Measurements from ENCODE around the gene CENPF.

Gene CENPF

DNA sequence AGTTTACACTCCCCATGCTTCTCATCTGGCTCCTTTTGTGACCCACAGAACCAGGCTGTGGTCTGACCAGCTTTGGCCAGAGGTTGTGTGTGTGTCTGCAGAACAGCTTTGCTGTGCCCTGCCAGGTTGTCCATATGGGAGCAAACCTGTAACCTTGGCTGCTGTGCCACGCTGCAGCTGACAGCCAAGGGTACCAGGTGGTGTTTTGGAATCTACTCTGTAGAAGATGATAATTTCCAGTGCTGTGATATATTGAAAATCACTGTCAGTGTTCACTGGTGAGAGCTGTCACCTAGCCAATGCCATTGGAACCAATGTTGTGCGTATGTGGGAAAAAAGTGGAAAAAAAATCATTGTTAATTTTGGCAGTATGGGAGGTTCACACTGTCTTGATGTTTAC is 18.2 kb downstream of the CENPF start:
- no peak for DNase-seq

DNA sequence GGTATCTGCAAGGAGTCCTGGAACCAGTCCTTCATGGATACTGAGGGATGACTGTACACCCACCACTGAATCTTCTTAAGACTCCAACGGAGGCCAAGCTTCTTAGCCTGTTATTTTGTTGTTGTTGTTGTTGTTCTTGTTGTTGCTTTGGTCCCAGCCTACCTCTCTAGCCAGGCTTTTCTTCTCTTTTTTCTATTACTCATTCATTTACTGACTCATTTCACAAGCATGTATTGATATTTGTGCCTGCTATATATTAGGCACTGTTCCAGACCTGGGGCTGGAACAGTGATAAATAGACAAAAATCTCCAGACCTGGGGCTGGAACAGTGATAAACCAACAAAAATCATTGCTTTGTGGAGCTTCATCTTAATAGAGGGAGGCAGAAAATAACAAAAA is 20.4 kb downstream of the CENPF start:
- DNase-seq = no peak

DNA sequence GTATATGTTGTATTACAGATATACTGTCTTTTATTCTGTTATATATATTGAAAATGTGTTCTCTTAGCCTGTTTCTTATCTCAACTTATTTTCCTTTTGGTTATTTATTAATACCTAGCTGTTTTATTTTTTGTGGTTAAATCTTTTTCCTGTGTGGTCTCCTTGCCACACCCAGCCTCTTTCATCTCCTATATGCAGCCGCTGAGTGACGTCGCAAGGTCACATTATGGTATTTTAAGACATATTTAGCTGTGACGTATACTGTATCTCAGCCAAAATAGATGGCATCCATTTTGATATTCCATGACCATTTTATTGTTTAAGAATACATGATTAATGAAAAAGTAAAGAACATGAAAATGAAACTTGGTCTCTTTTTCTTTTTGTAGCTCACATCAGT is 29.1 kb downstream of the CENPF start:
- DNase-seq = no peak

DNA sequence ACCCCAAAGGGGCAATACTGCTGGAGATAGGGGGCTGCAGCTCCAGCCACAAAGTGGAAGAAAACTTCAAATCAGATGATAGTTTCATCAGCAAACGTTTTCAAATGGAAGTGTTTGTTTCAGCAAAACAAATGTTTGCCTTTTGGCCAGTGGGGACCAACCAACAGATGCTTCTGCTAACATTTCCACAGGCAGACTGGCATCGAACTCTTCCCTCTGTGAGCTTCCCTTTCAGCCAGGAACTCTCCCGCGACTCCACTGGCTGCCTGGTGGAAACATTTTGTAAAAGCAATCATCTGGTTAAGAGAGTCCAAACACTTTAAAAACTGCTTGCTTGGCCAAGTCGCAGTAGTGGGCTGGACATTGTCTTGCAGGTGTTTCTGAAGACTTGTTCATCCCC is 30.7 kb downstream of the CENPF start:
- no peak for DNase-seq

DNA sequence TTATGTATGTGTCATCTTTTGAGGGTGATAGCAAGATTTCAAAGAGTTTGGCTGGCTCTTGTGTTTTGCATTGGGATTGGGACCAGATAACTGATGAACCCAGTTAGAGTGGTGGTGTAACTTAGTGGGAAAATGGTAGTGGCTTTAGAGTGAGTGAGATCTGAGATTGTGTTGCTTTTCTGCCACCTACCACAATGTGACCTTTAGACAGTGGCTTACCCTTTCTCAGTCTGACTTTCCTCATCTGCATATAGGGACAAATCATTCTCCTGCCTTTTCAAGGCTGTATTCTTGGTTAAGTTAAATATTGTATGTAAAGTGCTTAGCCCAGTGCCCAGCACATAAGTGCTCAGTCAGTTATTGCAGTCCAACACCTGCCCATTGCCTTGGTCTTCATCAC is 31.3 kb downstream of the CENPF start:
- no peak for DNase-seq

DNA sequence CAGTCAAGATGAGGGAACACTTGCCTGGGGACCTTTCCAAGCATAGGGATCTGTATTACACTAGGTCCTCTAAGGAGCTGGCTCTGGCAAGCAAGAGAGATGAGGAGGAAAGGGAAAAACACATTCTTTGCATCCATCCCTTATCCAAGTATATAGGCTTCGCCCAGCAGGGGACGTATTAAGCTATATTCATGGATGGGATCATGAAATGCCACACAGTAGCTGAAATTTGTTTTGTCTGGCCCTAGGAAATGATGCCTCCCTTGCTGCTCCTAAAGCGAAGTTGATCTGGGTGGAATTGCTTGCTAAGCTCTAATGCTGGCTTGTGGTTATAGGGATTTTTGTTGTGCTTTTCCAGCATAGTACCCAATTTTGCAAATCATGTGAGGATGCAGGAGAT is 32.1 kb downstream of the CENPF start:
- no peak for DNase-seq

DNA sequence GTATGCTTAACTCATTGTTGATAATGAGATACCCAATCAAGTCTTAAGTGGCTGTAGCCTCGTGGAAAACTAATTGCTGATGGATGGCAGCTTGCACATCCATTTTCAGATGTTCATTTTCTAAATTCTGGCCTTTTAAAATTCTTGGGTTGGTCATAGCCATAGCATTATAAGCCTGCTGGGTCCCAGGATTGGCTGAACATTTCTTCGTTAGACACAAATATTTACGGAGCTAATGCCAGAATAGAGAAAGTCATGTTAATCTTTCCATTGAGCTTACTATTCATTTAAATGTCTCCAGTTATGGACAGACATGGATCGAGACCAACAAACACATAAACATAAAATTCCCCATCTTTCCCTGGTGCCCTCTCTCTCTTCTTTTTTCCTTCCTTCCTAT is 32.5 kb downstream of the CENPF start:
- no peak for DNase-seq

DNA sequence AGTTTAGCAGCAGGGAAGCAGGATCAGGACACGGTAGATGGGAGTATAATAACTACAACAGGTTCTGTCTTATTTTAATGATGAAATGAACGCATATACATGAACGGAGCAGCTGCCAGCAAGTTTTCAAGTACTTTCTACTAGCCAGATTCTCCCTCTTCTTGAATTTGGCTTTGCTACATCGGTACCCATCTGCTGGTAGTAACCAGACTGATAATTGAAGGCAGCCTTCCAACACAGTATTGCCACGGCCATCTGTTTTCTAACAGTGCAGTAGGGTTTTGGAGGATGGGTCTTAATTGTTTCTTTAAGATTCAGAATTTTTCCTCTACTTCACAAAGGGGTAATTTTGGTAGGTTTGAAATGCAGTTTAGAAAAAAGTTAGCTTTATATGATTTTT is 33.4 kb downstream of the CENPF start:
- DNase-seq = no peak

DNA sequence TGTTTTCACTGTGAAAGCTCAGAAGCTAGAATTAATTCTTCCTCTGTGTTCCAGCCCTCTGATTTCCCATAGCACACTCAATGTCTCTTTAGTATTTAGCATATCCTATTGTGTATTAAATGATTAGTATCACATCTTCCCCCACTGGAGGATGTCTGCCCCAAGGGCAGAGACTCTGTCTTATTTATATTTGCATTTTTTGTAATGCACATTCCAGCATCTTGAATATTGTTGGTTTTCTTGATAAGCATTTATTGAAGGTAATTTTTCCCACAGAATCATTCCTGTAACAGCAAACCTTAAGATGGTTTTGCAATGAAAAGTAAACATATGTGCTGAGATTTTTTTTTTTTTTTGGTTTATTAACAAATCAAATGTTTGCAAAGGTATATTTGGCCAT is 34.1 kb downstream of the CENPF start:
- DNase-seq = no peak

DNA sequence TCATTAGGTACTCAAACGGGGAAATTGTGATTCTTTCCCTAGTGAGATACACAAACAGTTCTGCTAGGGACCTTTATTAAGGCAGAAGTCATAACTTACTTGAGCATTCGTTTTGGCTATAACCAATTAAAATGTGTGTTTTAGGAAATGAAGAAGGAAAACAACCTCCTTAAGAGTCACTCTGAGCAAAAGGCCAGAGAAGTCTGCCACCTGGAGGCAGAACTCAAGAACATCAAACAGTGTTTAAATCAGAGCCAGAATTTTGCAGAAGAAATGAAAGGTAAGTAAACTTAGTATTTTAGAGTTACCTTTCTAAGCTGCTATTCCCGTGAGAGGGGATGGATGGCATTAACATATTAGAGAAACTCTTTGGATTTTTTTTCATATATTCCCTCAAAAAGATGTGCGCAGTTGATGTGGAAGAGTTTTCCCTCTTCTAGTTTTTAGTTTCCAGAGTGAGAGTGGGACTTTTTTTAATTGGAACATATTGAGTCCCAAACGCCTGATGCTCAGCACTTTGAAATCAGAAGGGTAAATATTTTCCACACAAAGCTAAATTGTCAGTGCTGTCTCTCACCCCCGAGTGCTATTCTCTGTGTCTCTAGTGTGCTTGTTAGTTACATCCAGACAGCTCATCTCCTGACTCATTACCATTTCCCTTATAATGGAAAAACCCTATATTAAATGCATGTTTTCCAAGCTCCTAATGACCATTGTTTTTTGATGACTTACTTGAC is 34.9 kb downstream of the CENPF start:
- DNase-seq = no peak

DNA sequence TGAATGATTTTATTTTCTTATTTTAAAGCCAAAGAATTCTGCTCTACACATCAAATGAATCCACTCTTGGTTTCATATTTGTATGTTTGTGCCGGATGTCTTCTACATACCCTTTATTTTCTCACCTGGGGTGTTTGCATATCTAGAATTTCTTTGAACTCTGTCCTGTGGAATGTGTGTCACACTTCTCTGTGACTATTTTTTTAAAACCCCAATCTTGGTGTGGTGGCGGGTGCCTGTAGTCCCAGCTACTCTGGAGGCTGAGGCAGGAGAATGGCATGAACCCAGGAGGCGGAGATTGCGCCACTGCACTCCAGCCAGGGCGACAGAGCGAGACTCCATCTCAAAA is 35.4 kb downstream of the CENPF start:
- DNase-seq = no peak

DNA sequence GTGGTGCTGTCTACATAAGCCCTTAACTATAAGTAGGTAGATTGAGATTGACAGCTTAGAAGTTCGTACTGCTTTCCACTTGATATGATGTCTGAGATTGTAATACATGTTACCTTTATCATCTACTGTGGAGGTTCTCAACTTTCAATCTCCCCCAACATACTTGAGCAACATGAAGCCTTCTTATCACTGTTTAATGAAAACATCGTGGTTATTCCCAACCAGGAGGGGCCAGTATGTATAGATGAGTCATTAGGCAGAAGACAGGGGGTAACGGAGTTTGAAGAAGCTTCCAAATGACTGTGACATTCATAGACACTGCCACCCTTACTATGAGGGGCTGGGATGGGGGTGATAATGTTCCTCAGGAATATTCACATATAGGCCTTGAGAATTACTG is 36.0 kb downstream of the CENPF start:
- DNase-seq = no peak

DNA sequence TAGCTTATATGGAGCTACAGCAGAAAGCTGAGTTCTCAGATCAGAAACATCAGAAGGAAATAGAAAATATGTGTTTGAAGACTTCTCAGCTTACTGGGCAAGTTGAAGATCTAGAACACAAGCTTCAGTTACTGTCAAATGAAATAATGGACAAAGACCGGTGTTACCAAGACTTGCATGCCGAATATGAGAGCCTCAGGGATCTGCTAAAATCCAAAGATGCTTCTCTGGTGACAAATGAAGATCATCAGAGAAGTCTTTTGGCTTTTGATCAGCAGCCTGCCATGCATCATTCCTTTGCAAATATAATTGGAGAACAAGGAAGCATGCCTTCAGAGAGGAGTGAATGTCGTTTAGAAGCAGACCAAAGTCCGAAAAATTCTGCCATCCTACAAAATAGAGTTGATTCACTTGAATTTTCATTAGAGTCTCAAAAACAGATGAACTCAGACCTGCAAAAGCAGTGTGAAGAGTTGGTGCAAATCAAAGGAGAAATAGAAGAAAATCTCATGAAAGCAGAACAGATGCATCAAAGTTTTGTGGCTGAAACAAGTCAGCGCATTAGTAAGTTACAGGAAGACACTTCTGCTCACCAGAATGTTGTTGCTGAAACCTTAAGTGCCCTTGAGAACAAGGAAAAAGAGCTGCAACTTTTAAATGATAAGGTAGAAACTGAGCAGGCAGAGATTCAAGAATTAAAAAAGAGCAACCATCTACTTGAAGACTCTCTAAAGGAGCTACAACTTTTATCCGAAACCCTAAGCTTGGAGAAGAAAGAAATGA is 37.6 kb downstream of the CENPF start:
- DNase-seq = no peak

DNA sequence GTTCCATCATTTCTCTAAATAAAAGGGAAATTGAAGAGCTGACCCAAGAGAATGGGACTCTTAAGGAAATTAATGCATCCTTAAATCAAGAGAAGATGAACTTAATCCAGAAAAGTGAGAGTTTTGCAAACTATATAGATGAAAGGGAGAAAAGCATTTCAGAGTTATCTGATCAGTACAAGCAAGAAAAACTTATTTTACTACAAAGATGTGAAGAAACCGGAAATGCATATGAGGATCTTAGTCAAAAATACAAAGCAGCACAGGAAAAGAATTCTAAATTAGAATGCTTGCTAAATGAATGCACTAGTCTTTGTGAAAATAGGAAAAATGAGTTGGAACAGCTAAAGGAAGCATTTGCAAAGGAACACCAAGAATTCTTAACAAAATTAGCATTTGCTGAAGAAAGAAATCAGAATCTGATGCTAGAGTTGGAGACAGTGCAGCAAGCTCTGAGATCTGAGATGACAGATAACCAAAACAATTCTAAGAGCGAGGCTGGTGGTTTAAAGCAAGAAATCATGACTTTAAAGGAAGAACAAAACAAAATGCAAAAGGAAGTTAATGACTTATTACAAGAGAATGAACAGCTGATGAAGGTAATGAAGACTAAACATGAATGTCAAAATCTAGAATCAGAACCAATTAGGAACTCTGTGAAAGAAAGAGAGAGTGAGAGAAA is 38.4 kb downstream of the CENPF start:
- no peak for DNase-seq

DNA sequence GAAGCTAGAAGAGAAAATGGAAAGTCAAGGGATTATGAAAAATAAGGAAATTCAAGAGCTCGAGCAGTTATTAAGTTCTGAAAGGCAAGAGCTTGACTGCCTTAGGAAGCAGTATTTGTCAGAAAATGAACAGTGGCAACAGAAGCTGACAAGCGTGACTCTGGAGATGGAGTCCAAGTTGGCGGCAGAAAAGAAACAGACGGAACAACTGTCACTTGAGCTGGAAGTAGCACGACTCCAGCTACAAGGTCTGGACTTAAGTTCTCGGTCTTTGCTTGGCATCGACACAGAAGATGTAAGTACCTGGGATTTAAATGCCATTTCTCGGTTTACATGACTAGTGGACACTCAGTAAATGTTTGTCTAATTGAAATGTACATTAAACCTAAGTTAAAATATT is 40.0 kb downstream of the CENPF start:
- no peak for DNase-seq

DNA sequence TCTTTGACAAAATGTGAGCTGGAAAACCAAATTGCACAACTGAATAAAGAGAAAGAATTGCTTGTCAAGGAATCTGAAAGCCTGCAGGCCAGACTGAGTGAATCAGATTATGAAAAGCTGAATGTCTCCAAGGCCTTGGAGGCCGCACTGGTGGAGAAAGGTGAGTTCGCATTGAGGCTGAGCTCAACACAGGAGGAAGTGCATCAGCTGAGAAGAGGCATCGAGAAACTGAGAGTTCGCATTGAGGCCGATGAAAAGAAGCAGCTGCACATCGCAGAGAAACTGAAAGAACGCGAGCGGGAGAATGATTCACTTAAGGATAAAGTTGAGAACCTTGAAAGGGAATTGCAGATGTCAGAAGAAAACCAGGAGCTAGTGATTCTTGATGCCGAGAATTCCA is 42.7 kb downstream of the CENPF start:
- DNase-seq = no peak

DNA sequence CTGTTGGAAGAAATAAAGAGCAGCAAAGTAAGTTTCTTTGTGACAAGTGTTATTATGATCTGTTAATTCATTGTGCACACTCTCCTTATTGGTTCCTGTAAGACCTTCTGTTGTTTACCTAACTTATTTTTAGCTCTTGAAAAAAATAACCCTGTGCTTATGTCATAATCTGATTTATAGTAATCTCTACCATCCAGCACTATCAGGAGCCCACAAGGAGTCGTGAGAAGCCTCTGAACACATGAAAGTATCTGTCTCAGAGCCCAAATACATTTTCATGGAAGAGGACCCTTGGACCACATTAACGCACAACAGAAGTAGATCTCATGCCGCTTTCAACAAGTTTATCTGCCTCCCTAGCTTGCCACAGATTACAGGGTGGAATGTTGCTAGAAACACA is 45.8 kb downstream of the CENPF start:
- DNase-seq = no peak

DNA sequence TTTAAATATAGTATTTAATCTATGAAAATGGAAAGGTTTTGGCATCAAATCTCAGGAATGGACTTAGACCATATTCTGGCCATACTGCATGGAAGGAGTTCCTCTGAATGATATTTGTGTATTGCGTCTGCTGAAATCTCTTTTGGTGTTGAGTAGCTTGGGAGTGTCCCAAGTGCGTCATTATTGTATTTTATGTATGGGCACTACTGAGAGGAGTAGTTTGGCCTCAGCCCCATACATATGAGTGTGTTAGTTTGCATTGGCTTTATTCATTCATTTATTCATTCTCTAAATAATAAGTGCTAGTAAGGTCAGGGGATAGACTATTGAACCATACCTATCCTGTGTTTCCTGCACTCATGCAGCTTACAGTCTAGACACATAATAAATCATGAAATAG is 46.6 kb downstream of the CENPF start:
- no peak for DNase-seq

DNA sequence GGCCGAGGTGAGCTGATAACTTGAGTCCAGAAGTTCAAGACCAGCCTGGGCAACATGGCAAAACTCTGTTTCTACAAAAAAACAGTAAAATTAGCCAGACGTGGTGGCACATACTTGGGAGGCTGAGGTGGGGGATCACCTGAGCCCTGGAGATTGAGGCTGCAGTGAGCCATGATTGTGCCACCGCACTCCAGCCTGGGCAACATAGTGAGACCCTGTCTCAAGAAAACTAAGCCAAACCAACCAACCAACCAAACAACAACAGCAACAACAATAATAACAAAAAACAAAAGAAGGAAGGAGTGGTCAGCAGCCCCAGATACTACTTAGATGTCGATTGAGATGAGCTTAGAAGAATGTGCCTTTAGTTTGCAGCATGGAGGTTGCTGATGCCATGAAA is 47.7 kb downstream of the CENPF start:
- no peak for DNase-seq

DNA sequence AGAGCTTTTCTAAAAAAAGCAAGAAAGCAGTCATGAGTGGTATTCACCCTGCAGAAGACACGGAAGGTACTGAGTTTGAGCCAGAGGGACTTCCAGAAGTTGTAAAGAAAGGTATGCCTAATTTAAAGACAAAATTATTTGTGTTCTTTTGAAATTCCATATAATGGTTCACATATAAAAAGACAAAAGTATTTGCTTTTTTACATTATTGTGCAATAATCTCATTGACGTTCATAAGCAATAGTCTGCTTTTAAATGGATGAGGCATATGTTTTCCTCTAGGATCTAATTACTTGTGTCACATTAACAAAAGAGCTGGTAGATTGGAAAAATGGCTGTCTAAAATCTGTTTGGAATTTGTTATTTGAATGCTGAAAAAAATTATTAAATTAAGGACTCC is 54.3 kb downstream of the CENPF start:
- DNase-seq = no peak

DNA sequence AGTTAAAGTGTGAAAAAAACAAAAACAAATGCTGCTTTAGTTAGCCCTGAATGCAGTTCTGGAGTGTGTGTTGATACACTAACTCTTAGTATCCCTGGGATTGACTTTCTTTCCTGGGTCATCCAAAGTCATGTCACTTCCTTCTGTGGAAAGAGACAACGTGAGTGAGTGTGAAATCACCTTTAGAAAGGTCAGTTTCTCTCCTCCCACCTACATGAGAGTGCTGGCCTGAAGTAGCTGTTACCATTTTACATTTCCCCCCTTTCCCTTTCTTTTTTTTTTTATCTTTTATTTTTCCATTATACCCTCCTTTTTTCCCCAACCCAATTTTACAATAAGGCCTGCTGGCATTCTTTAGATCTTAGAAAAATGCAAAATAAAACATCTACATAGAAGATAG is 55.2 kb downstream of the CENPF start:
- DNase-seq = no peak

DNA sequence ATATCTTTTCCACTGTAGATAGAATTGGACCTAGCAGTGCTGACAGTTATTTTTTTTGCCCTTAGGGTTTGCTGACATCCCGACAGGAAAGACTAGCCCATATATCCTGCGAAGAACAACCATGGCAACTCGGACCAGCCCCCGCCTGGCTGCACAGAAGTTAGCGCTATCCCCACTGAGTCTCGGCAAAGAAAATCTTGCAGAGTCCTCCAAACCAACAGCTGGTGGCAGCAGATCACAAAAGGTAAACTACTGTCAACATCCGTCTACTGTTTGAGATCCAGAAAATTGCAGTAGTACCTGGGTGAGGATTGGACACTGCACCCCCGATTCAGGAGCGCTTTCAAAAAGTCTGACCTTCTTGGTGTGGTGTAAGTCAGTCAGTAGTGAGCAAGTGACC is 55.8 kb downstream of the CENPF start:
- no peak for DNase-seq

DNA sequence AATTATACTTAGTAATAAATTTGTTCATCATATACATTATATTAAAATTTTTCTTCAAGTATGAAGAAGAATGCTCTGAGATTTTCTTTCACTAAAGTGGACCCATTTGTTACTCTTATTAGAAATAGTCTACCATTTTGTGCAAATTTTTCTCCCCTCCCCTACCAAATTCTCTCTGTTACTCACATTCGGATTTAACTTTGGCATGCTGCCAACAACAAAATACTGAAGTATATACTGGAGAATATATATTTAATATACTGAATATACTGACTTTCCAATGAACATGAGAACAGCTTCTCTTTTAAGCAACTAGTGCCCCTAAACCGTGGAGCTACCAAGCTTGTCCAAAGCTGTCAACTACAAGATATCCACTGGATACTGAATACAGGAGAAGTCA is 57.2 kb downstream of the CENPF start:
- DNase-seq = no peak

DNA sequence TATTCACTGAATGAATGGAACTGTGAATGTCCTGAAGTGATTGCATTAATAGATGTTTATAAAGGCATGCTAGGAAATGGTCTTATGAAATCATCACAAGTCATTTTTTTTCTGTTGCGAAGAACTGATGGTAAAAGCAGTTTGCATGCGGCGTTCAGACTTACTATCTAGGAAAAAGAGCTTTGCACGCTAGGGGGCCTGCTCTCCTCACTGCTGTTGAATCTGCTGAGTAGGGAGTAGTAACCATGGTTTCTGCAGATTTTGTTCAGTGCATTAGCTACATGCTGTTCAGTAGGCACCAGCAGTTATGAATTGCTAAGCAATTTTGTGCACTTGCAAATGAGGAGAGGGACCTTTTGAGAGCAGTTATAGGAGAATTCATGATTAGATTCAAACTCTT is 57.9 kb downstream of the CENPF start:
- no peak for DNase-seq
